SIG-M5 (cell line): ENCODE measurements around the gene GPC3.
"Not testable (repeated sequence)": the region's sequence is repeated elsewhere in the genome, so short reads cannot be mapped to it uniquely, and the experiment has no call there.

Source experiments
- DNase-seq: peaks from one replicate; lab custom pipeline; 2025; lab: John Stamatoyannopoulos, UW

The GPC3 gene

DNA sequence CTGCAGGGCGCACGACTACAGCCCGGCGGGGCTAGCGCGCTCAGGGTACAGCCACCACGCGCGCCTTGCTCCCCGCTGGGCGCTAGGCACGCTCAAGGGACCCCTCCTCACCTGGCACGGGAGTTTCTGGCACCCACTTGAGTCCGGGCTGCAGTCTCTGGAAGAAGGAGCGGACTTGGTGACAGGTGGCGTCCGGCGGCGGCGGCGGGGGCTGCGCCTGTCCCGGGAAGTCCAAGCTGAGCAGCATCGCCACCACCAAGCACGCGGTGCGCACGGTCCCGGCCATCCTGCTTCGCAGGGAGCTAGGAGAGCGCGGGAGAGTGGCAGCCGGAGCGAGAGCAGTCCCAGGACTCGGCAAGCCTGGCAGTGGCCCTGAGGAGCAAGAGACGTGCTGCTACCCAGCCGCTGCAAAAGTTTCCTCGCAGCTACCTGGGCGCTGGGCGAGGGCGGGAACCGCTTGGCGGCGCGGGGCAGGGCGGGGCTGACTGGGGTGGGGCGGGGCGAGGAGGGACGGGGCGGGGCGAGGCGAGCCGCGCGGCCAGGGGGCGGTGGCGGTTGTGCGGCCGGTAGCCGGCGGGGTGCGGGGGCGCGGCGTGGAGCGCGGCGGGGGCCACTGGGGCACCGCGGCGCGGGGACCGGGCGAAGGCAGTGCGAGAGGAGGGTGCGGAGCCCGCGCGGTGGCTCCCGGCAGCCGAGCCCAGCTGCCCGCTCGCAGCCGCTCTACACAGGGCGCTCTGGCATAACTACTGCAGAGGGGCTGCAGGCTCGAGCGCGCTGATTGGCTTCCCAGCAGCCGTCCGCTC, at the start of gene GPC3:
GPC3 (minus strand) TSS at position 431 of the 803 bp plus-strand sequence.
- DNase-seq = no peak

- DNase-seq = no peak
These were observed 47.0 kb upstream of the GPC3 start for GRCh38 chrX:134032441-134032840.

DNA sequence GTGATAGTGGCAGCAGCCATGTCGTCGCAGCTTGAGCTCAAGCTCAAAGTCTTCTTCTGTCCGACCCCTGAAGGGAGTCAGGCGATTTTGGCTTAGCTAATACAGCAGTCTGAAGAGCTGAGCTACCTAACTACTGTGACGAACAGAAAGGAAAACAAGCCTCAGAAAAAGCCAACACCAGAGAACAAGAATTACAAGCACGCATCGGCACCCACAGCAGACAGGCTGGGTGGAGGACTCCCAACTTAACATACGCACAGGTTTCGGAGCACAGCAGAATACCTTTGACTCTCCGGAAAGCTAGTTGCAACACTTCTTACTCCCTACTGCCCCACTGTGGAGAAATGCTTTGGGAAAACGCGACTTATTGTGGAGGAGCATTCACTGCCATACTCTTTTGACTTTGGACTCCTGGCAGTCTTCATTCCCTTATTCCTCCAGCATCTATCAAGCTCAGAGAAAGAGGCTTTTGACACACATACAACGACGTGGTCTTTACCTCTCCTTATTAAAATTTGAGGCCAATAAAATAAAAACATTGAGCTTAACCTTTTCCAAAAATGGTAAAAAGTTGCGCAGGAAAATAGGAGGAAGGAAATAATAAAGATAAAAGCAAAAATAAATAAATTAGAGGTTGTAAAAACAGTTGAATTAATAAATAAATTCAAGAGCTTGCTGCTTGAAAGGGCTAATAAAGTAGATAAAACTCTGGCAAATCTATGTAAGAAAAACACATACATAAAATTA, 41.3 kb upstream of the GPC3 start:
- DNase-seq = no peak

DNA sequence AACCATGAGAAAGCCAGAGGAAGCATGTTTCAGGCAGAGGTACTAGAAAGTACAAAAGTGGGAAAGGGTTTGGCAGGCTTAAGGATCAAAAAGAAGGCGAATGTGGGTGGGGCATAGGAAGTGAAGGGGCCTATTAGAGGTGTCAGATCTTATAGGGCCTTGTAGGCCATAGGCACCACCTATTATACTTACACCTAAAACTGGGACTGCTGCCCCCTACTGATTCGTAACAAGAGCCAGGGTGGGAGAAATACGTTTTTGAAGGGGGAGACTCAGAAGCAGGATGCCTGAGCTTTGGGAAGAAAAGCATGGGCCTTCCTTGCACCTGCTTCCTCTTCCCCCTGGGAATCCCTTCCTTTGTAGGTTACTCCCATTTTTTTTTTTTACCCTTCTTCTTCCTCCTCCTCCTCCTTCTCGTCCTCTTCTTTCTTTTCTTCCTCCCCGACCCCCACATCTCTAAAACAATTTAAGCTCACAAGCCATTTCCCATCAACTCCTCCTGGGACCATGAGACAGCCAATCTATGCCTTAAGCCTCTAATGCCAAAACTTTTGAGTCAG, 40.7 kb upstream of the GPC3 start:
- no peak for DNase-seq

- DNase-seq = no peak
These were observed 39.4 kb upstream of the GPC3 start for GRCh38 chrX:134024686-134025377.

GRCh38 chrX:134023851-134024281, 38.5 kb upstream of the GPC3 start:
- DNase-seq = no peak

DNA sequence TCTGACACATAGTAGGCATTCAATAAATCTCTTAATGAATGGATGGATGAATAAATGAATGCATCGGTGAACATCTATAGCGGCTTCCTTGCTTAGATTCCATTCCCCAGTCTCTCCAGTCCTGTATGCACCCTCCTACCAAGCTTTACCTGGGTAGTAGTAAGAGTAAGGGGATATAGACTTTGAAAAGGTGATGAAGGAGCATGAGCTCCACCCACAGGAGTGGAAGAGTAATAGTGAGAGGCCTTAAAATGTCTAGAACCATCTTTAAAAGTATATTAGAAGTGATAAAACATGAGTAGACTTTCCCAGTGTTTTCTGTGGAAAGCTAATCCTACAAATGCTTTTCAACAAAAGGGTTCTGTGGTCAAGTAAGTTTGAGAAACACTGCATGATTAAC, 35.5 kb upstream of the GPC3 start:
- DNase-seq = no peak

DNA sequence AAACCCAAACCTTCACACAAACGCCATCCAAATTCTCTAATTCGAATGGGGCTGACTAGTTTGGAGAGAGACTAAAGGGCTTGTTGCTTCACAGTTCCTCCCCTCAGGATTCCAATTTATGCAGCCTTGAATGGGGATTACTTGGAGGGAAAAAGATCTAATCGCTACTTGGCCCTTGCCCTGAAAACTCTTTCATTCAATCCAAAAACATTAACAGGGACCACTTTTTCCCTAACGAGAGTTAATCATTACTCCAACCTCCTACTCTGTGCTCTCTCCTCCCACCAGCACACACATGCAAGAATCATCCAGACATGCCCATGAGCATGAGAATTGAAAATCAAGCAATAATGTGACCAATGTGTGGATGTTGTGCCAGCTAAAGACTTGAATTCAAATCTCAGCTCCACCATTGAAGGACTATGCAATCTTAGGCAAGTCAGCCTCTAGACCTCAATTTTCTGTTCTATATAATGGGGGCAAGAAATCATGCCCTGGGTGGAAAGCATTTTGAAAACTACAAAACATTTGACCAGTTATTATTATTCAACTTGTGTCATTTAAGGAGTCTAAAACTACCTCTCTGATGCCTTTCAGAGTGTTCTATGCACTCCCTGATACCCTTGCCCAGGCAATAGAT, 34.3 kb upstream of the GPC3 start:
- DNase-seq = no peak

- DNase-seq = not testable (repeated sequence)
These were observed 30.9 kb upstream of the GPC3 start for GRCh38 chrX:134016309-134016708.

DNA sequence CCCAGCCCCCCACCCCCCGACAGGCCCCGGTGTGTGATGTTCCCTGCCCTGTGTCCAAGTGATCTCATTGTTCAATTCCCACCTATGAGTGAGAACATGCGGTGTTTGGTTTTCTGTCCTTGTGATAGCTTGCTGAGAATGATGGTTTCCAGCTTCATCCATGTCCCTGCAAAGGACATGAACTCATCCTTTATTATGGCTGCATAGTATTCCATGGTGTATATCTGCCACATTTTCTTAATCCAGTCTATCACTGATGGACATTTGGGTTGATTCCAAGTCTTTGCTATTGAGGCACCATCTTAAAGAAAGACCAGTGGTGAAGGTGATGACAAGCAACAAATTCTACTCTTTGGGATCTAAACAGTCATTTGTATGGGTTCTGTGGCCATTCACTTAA, 30.1 kb upstream of the GPC3 start:
- DNase-seq = not testable (repeated sequence)

DNA sequence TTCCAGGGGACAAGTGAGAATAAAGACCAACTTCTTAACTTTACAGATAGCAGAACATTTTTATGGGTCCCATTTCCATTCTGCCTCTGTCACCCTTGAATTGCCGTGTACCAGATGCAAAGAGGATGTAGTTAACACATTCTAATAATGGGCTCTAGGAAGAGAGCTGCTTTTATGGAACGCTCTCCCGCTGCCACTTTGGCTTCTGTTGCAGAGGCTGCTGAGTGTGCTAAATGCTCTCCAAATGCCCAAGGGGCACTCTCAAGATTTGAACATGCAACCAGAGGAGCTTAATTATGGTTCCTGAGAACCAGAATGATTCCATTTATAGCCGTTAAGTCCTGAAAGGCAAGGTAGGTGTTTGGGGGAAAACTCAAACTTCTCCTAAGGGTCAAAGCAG, 28.1 kb upstream of the GPC3 start:
- DNase-seq = no peak

DNA sequence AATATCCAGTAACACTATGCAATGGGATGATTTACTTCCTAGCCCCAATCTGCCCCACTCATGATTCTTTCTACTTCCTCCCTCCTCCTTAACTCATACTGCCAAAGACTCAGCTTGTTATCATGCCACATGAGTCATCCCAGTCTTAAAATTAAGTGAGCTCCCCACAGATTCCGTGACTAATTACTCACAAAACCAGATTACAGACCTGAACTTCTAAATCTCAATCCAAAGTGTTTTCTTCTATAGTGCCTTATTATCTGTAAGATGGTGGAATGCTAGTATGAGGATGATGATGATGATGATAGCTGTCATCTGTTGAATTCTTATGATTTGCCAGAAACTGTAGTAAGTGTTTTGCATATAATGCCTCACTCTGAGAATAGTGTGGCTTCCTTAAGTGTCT, 27.7 kb upstream of the GPC3 start:
- no peak for DNase-seq

DNA sequence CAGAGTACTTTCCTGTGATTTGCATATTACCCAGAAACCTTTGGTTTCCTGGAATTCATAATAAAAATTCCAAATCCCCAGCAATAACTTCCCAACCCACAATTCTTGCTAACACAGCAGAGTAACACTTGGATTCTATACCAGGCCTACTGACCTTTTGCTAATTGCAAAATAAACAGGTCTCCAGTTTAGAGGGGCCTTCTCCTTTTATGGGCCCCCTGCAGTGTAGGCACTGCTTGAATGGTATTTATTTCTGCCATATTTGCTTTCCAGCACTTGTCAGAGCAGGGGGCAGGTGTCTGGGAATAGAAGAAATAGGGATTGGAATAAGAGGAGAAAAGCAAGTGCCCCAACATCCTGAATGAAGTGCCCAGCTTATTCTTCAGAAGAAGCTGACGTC, 25.3 kb upstream of the GPC3 start:
- DNase-seq = no peak

- DNase-seq = no peak
These were observed 22.3 kb upstream of the GPC3 start for GRCh38 chrX:134007716-134008115.

DNA sequence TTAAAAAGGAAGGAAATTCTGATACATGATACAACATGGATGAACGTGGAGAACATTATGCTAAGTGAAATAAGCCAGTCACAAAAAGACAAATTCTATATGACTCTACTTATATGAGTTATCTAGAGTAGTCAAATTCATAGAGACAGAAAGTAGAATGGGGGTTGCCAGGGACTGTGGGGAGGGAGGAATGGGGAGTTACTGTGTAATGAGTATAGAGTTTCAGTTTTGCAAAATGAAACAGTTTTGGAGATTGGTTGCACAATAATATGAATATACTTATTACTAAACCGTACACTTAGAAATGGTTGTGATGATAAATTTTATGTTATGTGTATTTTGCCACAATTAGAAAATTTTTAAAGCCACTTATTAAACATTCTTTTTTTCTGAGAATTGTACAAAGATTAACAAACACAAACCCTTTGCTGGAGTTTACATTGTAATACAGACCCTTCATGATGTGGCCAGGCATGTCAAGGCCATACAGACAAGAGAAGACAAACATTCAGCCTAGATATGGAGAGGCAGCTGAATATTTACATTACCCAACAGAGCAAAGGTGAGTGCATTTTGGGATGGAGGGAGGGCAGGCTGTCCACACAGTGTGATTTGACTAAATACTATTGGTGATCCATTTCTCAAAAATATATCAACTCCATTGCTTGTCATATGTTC, 21.2 kb upstream of the GPC3 start:
- no peak for DNase-seq

GRCh38 chrX:134004084-134004483, 18.7 kb upstream of the GPC3 start:
- DNase-seq = no peak

DNA sequence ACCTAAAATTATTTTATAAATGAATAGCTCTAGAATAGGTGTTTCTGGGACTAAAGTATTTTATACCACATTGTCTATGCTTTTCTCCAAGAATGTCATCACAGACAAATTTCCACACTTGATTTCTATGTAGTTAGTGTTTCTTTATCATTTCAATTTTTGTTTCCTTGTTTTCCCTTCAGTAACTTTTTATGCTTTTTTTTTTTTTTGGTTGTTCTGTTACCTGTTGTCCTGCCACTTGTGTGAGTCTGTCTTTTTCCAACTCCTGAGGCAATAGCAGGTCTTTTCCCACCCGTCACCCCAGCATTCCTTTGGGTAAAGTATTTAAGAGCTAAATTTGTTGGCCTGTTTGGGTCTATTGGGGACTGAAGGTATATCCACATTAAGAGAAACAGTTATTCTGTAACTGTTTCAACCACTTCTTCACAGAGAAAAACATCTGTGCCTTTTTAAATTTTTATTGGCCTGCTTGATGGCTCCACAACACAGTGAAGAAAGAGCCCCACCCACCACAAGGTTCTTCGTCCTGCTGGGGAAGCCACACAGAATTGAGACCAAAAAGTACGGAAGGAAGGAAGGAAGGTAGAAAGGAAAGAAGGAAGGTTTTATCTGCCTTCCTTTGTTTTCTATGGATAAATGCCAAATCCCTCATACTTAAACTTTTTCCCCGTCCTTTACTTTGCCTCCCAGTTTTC, 17.7 kb upstream of the GPC3 start:
- DNase-seq = no peak

DNA sequence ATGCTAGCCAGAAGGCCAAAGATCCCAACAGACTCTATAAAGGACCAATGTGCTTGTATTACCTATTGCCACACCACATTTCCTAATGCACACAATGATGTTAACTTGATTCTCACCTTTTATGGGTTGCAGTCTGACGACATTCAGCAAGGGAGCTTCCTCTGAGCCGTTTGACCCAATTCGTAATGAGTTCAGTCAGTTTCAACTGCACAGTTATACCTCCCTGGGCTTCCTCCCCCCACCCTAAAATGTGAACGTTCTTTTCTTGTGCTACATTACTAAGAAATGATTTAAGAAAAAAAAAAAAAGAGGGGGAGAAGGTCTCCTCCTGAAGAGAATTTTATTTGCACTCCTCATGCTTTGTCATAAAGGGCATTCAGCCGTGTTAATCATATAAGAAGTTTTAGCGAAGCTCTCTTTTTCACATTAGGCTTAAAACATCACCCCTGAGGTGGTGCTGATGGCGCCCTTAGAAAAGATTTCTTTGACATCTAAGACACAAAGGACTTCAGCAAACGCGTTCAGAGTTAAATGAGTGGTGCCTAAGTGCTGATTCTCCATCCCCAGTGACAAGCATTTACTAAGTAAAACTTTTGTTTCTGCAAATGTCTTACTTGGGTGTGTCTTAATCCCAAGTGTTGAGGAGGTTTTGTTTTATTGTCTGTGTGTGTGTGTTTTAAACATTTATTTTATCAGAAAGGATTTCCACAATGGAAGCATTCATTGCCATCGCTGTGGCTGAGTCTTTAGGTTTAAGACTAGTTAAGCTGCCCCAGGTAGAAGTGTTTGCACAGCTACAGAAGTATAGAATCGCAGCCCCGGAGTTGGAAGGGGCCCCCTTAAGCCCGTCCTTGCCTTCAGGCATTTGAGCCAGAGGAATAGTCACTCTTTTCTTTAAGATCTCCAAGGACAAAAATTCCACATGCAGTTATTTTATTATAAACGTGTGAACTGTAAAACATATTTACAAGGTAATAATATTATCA, 15.2 kb upstream of the GPC3 start:
- no peak for DNase-seq

GRCh38 chrX:133999031-133999705, 13.8 kb upstream of the GPC3 start:
- no peak for DNase-seq
